IMR-90 (cell line): ENCODE results near the gene PHIP. TPM values are rescaled to one million over a fixed set of nuclear protein-coding genes. Genes with fewer than 3 reads are reported as not detected.

Experiments
- ATAC-seq: fragments of 200-7000 bp; cut with Tn5 transposase; 2 replicates; pipeline ENCODE4 v1.9.1; 2020; ENCODE audit warnings: low read depth, mild to moderate bottlenecking, moderate library complexity
- BruUV-seq: library from RNA; stranded (reverse); fragments of 400-500 nt; replicated peaks from 2 replicates; lab custom pipeline; 2021; lab: Mats Ljungman, UMichigan
- CTCF ChIA-PET: fragments of 300-600 bp; formaldehyde crosslinking; extraction: SDS; loops from one replicate; lab custom pipeline; 2021; ENCODE audit warnings: antibody characterized with exemption; lab: Yijun Ruan, JAX
- POLR2A ChIA-PET: fragments of 300-600 bp; sonication (Branson Sonifier 250); formaldehyde crosslinking; loops from one replicate; lab custom pipeline; 2022; ENCODE audit warnings: antibody characterized with exemption; ENCODE audit not compliant: unreplicated experiment; lab: Charles Lee
- DNase-seq: peaks from one replicate; pipeline ENCODE4 v3.0.0; 2013
- H2AFZ ChIP-seq: replicated peaks from 2 replicates; pipeline ENCODE3; 2013; ENCODE audit warnings: low read length, mild to moderate bottlenecking; ENCODE audit not compliant: poor library complexity
- H2AK5ac ChIP-seq: 2 replicates; pipeline ENCODE4 v1.6.1; 2013; ENCODE audit warnings: low read depth, low read length, inconsistent platforms
- H2AK9ac ChIP-seq: replicated peaks from 2 replicates; pipeline ENCODE3; 2013; ENCODE audit warnings: mild to moderate bottlenecking, low read depth, low read length, moderate library complexity; ENCODE audit not compliant: poor library complexity
- H2BK120ac ChIP-seq: 2 replicates; pipeline ENCODE4 v1.6.1; 2013; ENCODE audit warnings: low read depth, low read length, inconsistent platforms
- H2BK15ac ChIP-seq: 3 replicates; pipeline ENCODE4 v1.6.1; 2013; ENCODE audit warnings: low read depth, low read length, inconsistent platforms
- H2BK20ac ChIP-seq: 2 replicates; pipeline ENCODE4 v1.6.1; 2013; ENCODE audit warnings: low read depth, mild to moderate bottlenecking, inconsistent platforms, low read length, moderate library complexity
- H2BK5ac ChIP-seq: 2 replicates; pipeline ENCODE4 v1.6.1; 2013; ENCODE audit warnings: mild to moderate bottlenecking, low read depth, low read length, inconsistent platforms; ENCODE audit not compliant: poor library complexity, severe bottlenecking
- H3K14ac ChIP-seq: replicated peaks from 2 replicates; pipeline ENCODE4 v1.6.1; 2013; ENCODE audit warnings: low read depth, low read length, inconsistent platforms
- H3K18ac ChIP-seq: 2 replicates; pipeline ENCODE4 v1.6.1; 2013; ENCODE audit warnings: low read depth, low read length, control low read depth
- H3K23ac ChIP-seq: 2 replicates; pipeline ENCODE4 v1.6.1; 2013; ENCODE audit warnings: low read depth, low read length, inconsistent platforms
- H3K27ac ChIP-seq: 2 replicates; pipeline ENCODE4 v1.5.1; 2013; ENCODE audit warnings: mild to moderate bottlenecking, control low read depth, low read length; ENCODE audit not compliant: insufficient read depth
- H3K27me3 ChIP-seq: 2 replicates; pipeline ENCODE4 v1.6.1; 2013; ENCODE audit warnings: low read length; ENCODE audit not compliant: control insufficient read depth, insufficient read depth
- H3K36me3 ChIP-seq: 2 replicates; pipeline ENCODE4 v1.6.1; 2013; ENCODE audit warnings: low read length, mixed read lengths; ENCODE audit not compliant: control insufficient read depth, insufficient read depth
- H3K4ac ChIP-seq: 2 replicates; pipeline ENCODE4 v1.6.1; 2013; ENCODE audit warnings: low read depth, low read length, inconsistent platforms
- H3K4me1 ChIP-seq: 2 replicates; pipeline ENCODE4 v1.6.1; 2013; ENCODE audit warnings: low read length, mixed read lengths; ENCODE audit not compliant: control insufficient read depth, insufficient read depth
- H3K4me2 ChIP-seq: 2 replicates; pipeline ENCODE4 v1.6.1; 2013; ENCODE audit warnings: low read depth, mild to moderate bottlenecking, control low read depth, low read length, moderate library complexity
- H3K4me3 ChIP-seq: 2 replicates; pipeline ENCODE4 v1.5.1; 2013; ENCODE audit warnings: low read depth, mild to moderate bottlenecking, control low read depth, low read length, moderate library complexity; ENCODE audit not compliant: insufficient read depth
- H3K56ac ChIP-seq: 2 replicates; pipeline ENCODE4 v1.6.1; 2013; ENCODE audit warnings: low read length, inconsistent platforms; ENCODE audit not compliant: insufficient read depth; ENCODE audit errors: extremely low read depth
- H3K79me1 ChIP-seq, 2 experiments: 2 replicates each; pipeline ENCODE4 v1.6.1; 2013; ENCODE audit warnings: low read length in 2 of 2, inconsistent platforms in 1 of 2, low read depth in 1 of 2
- H3K9ac ChIP-seq: 2 replicates; pipeline ENCODE4 v1.6.1; 2013; ENCODE audit warnings: low read depth, low read length, control low read depth
- H3K9me1 ChIP-seq: 2 replicates; pipeline ENCODE4 v1.6.1; 2013; ENCODE audit warnings: low read length, inconsistent platforms; ENCODE audit not compliant: insufficient read depth
- H3K9me3 ChIP-seq: 2 replicates; pipeline ENCODE4 v1.6.1; 2013; ENCODE audit warnings: low read length; ENCODE audit not compliant: control insufficient read depth, insufficient read depth
- H4K20me1 ChIP-seq: 2 replicates; pipeline ENCODE4 v1.6.1; 2013; ENCODE audit warnings: low read length, inconsistent platforms; ENCODE audit not compliant: insufficient read depth
- H4K5ac ChIP-seq: 2 replicates; pipeline ENCODE4 v1.6.1; 2013; ENCODE audit warnings: mild to moderate bottlenecking, low read depth, low read length, control low read depth
- H4K8ac ChIP-seq, 2 experiments: 2 replicates each; pipeline ENCODE4 v1.6.1; 2013; ENCODE audit warnings: low read depth in 2 of 2, low read length in 2 of 2, control low read depth in 1 of 2, inconsistent platforms in 1 of 2
- H4K91ac ChIP-seq: 2 replicates; pipeline ENCODE4 v1.6.1; 2013; ENCODE audit warnings: low read depth, low read length, inconsistent platforms; ENCODE audit not compliant: insufficient read depth
- BHLHE40 ChIP-seq: fragments of 150-350 bp; IDR thresholded peaks from 2 replicates; pipeline ENCODE4 v1.6.1; 2016; ENCODE audit warnings: mild to moderate bottlenecking, low read depth, low read length
- CEBPB ChIP-seq: IDR thresholded peaks from 2 replicates; pipeline ENCODE4 v1.6.1; 2012; ENCODE audit warnings: low read depth, low read length, improper control_type of control experiment
- CHD1 ChIP-seq: IDR thresholded peaks from 2 replicates; pipeline ENCODE4 v1.6.1; 2012; ENCODE audit warnings: low read depth, low read length, improper control_type of control experiment
- ELK1 ChIP-seq: fragments of 150-350 bp; IDR thresholded peaks from 2 replicates; pipeline ENCODE4 v1.6.1; 2016; ENCODE audit warnings: low read depth, mild to moderate bottlenecking, low read length, moderate library complexity, borderline replicate concordance
- FOS ChIP-seq: fragments of 150-350 bp; IDR thresholded peaks from 2 replicates; pipeline ENCODE4 v1.6.1; 2016; ENCODE audit warnings: low read depth, low read length
- MAFK ChIP-seq: IDR thresholded peaks from 2 replicates; pipeline ENCODE4 v1.6.1; 2012; ENCODE audit warnings: low read depth, low read length, improper control_type of control experiment
- MAZ ChIP-seq: IDR thresholded peaks from 2 replicates; pipeline ENCODE4 v1.6.1; 2012; ENCODE audit warnings: low read depth, mild to moderate bottlenecking, low read length, improper control_type of control experiment, moderate library complexity, borderline replicate concordance
- NFE2L2 ChIP-seq: fragments of 150-350 bp; IDR thresholded peaks from 2 replicates; pipeline ENCODE4 v1.6.1; 2016; ENCODE audit warnings: low read depth, mild to moderate bottlenecking, low read length
- POLR2A ChIP-seq: IDR thresholded peaks from 2 replicates; pipeline ENCODE4 v1.6.1; 2012; ENCODE audit warnings: mild to moderate bottlenecking, low read depth, low read length
- RAD21 ChIP-seq: IDR thresholded peaks from 2 replicates; pipeline ENCODE4 v1.6.1; 2012; ENCODE audit warnings: low read length, improper control_type of control experiment
- RCOR1 ChIP-seq: IDR thresholded peaks from 2 replicates; pipeline ENCODE4 v1.6.1; 2012; ENCODE audit warnings: mild to moderate bottlenecking, low read length, improper control_type of control experiment; ENCODE audit not compliant: insufficient replicate concordance
- RFX5 ChIP-seq: IDR thresholded peaks from 2 replicates; pipeline ENCODE4 v1.8.0; 2012; ENCODE audit warnings: low read depth, mild to moderate bottlenecking, low read length, moderate library complexity
- SMC3 ChIP-seq: fragments of 150-350 bp; IDR thresholded peaks from 2 replicates; pipeline ENCODE4 v1.6.1; 2016; ENCODE audit warnings: low read depth, mild to moderate bottlenecking, antibody characterized with exemption, low read length, moderate library complexity
- WGBS, 2 experiments: methylation state at CpG; one replicate each; pipeline versions ENCODE4 v1.1.5 to v1.1.7; 2013; ENCODE audit warnings: missing lambda C conversion rate in 2 of 2; ENCODE audit not compliant: insufficient read length in 1 of 2; ENCODE audit errors: extremely low coverage in 2 of 2; 5-methylcytosine and 5-hydroxymethylcytosine counted together
- dilution Hi-C: fragments of 300-500 bp; cut with HindIII; formaldehyde crosslinking; loops from one replicate; pipeline ENCODE4 v1.14.3; 2018; ENCODE audit warnings: low sequenced_read_pairs; ENCODE audit not compliant: unreplicated experiment
- in situ Hi-C: fragments of 300-500 bp; cut with MboI; formaldehyde crosslinking; loops from 3 replicates; pipeline ENCODE4 v1.14.3; 2019; ENCODE audit warnings: low sequenced_read_pairs, inconsistent platforms, mixed read lengths
- intact Hi-C: fragments of 100-400 bp; cut with micrococcal nuclease; formaldehyde crosslinking; loops from 2 replicates; pipeline ENCODE4 v1.10.0; 2022
- polyA plus RNA-seq, 3 experiments: library from polyadenylated mRNA; depleted of rRNA; stranded (reverse); fragments of >200 nt; gene quantifications; 2 replicates each; pipeline ENCODE4 v1.2.3, GENCODE V29; 2012; ENCODE audit warnings: low replicate concordance in 1 of 3
- total RNA-seq: library from RNA; depleted of rRNA; stranded (reverse); fragments of >200 nt; gene quantifications from 2 replicates; pipeline ENCODE4 v1.2.3, GENCODE V29; 2012
- TF ChIP-seq, protein P1 (sequence below): conservative IDR thresholded peaks from 2 replicates; pipeline ENCODE4 v1.5.1; 2012; ENCODE audit warnings: mild to moderate bottlenecking, low read depth, low read length, improper control_type of control experiment

The PHIP gene
- total and polyA plus RNA-seq, 2 of the 4 experiments (the other 2 are of a cell fraction), result 3.4 to 20.4 TPM

GRCh38 chr6:79042088-79042798, 35.8 kb downstream of the PHIP start:
- Histone ChIP-seq H3K9me3 (peaks cover 3% of the 10 kb centered on the region; the same call in 1 of the 2 replicates), H3K27me3 (no peaks in the 10 kb centered on the region), H2AK5ac (no peak overlapping the region), H3K9ac (no peak overlapping the region), H3K4me1 (peaks cover 3% of the 10 kb centered on the region; the same call in 1 of the 2 replicates), H2BK120ac (no peak overlapping the region), H3K4ac (no peak overlapping the region), H3K36me3 (peaks cover 8% of the 10 kb centered on the region; the same call in 1 of the 2 replicates), H4K8ac (no peak overlapping the region), H4K20me1 (no peaks in the 10 kb centered on the region), H3K23ac (no peak overlapping the region), H4K91ac (no peak overlapping the region), H2AK9ac (no peak overlapping the region), H3K18ac (no peak overlapping the region), H3K14ac (no peak overlapping the region), H3K9me1 (no peaks in the 10 kb centered on the region), H3K79me1 (peaks cover 3 to 8% of the 10 kb centered on the region in 2 experiments), H4K5ac (no peak overlapping the region), H2BK5ac (no peak overlapping the region), H2BK15ac (no peak overlapping the region), H2AFZ (no peak overlapping the region), H3K4me2 (no peak overlapping the region), H3K27ac (no peak overlapping the region), H3K56ac (no peak overlapping the region), H3K4me3 (no peak overlapping the region), H2BK20ac (no peak overlapping the region)
- TF ChIP-seq MAFK (no peak), BHLHE40 (no peak), SMC3 (no peak), RAD21 (no peak), RCOR1 (no peak), FOS (no peak), POLR2A (no peak), CEBPB (no peak), ELK1 (no peak), MAZ (no peak), CHD1 (no peak), RFX5 (no peak), NFE2L2 (no peak)
- TF ChIP-seq, protein P1, sequence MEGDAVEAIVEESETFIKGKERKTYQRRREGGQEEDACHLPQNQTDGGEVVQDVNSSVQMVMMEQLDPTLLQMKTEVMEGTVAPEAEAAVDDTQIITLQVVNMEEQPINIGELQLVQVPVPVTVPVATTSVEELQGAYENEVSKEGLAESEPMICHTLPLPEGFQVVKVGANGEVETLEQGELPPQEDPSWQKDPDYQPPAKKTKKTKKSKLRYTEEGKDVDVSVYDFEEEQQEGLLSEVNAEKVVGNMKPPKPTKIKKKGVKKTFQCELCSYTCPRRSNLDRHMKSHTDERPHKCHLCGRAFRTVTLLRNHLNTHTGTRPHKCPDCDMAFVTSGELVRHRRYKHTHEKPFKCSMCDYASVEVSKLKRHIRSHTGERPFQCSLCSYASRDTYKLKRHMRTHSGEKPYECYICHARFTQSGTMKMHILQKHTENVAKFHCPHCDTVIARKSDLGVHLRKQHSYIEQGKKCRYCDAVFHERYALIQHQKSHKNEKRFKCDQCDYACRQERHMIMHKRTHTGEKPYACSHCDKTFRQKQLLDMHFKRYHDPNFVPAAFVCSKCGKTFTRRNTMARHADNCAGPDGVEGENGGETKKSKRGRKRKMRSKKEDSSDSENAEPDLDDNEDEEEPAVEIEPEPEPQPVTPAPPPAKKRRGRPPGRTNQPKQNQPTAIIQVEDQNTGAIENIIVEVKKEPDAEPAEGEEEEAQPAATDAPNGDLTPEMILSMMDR, result no peak
- intact Hi-C loops (no loop called here), dilution Hi-C loops (no loop called here), in situ Hi-C loops (no loop called here)
- ATAC-seq (no peak), DNase-seq (no peak)
- no CpG with 5 or more reads among the region's 1 CpG for WGBS, 2 experiments
- BruUV-seq, result no TSS peak
- ChIA-PET CTCF (no interaction called here), POLR2A (no interaction called here)
